Psoas muscle (tissue), 8 donors: Measurements from ENCODE around the gene AKAP8L. TPM values are rescaled to one million over a fixed set of nuclear protein-coding genes. Genes with fewer than 3 reads are reported as not detected.

ENCODE experiments used
- ATAC-seq, 4 donors: fragments of 200-7000 bp; cut with Tn5 transposase; one replicate each; pipeline ENCODE4 v1.9.1; 2020; ENCODE audit warnings: moderate library complexity in 3 of 4, mild to moderate bottlenecking in 2 of 4
- DNase-seq, 2 donors: peaks; one replicate each; pipeline ENCODE4 v3.0.0-alpha.2; 2020
- H3K27ac ChIP-seq: fragments of 200-600 bp; one replicate; pipeline ENCODE4 v1.8.0; 2022
- H3K27me3 ChIP-seq, 3 donors: fragments of 200-600 bp in 1 of 3; one replicate each; pipeline versions ENCODE4 v1.6.1 to v1.8.0; 2013 to 2022; ENCODE audit warnings: low read length in 2 of 3, mild to moderate bottlenecking in 2 of 3, moderate library complexity in 1 of 3; ENCODE audit not compliant: insufficient read depth in 3 of 3
- H3K36me3 ChIP-seq, 2 donors: fragments of 200-600 bp in 1 of 2; one replicate each; pipeline versions ENCODE4 v1.6.1 to v1.8.0; 2013 to 2022; ENCODE audit warnings: low read depth in 1 of 2, mild to moderate bottlenecking in 1 of 2, moderate library complexity in 1 of 2; ENCODE audit not compliant: insufficient read depth in 1 of 2
- H3K4me1 ChIP-seq: fragments of 200-600 bp; one replicate; pipeline ENCODE4 v1.8.0; 2022
- H3K4me3 ChIP-seq: fragments of 200-600 bp; one replicate; pipeline ENCODE4 v1.8.0; 2022; ENCODE audit warnings: mild to moderate bottlenecking
- H3K9me3 ChIP-seq: fragments of 200-600 bp; one replicate; pipeline ENCODE4 v1.8.0; 2022
- CTCF ChIP-seq: fragments of 200-600 bp; IDR thresholded peaks from one replicate; pipeline ENCODE4 v1.8.0; 2022; ENCODE audit warnings: antibody characterized with exemption
- WGBS, 3 donors: extraction: QIAGEN DNeasy Blood & Tissue Kit; methylation state at CpG; one replicate each; pipeline versions ENCODE4 v1.1.6 to v1.1.7; 2013; 5-methylcytosine and 5-hydroxymethylcytosine counted together
- intact Hi-C, 2 donors: fragments of 100-400 bp; cut with DNase I; formaldehyde crosslinking; loops; one replicate each; pipeline versions ENCODE4 v1.11.0 to v1.14.2; 2022
- polyA plus RNA-seq, 3 donors: library from polyadenylated mRNA; stranded (reverse); fragments of 200-250 nt; gene quantifications; one replicate each; pipeline ENCODE4 v1.2.3, GENCODE V29; 2013
- total RNA-seq, 4 donors: library from RNA; stranded (reverse); fragmentation: NEBNext Ultra II Directional in 2 of 4; extraction: Animal tissue kit (Norgen Biotek cat#: 25700) in 2 of 4; gene quantifications; one replicate each; pipeline versions ENCODE4 v1.2.1 to v1.2.4, GENCODE V29; 2021 to 2023
- donor health status: healthy with polysubstance abuse.
- donor health status: DM: no; HTN: no; CAD: no; lungs with moderate emphysema.
- donor health status: Bipolar disorder and iron deficiency.
- donor health status: healthy.
- donor health status: DM: yes; HTN: yes; CAD: no.
- donor health status: DM: no; HTN: no; CAD: no.
- donor health status: DM: no; HTN: no; CAD: no.
- donor health status: DM: yes; HTN: yes; CAD: no.

The AKAP8L gene
- total and polyA plus RNA-seq, 7 donors = 34.6 to 72.9 (median 51.1) TPM

GRCh38 chr19:15369594-15369891 is 49.2 kb downstream of the AKAP8L start:
- no peak for TF ChIP-seq CTCF
- H3K9me3 ChIP-seq = no peaks in the 10 kb centered on the region
- intact Hi-C loops = no loop called here
- H3K4me1 ChIP-seq = peaks cover 13% of the 10 kb centered on the region
- DNase-seq (peak in 1 of 2 donors; percentile 39), ATAC-seq (no peak)
- no peaks in the 10 kb centered on the region for H3K27me3 ChIP-seq
- H3K36me3 ChIP-seq = peaks cover 24 to 92% of the 10 kb centered on the region in 2 donors
- H3K27ac ChIP-seq = no peak overlapping the region
- 88 to 92% (median 91%) methylated on average over 9 of the region's 9 CpGs for WGBS, 3 donors
- no peak overlapping the region for H3K4me3 ChIP-seq

GRCh38 chr19:15368798-15369593 is 49.8 kb downstream of the AKAP8L start:
- WGBS, 3 donors = 88 to 92% (median 90%) methylated on average over 35 of the region's 35 CpGs
- DNase-seq = peak in 1 of 2 donors; percentile 46
- Histone ChIP-seq H3K9me3 (no peaks in the 10 kb centered on the region), H3K27ac (no peak overlapping the region), H3K4me3 (no peak overlapping the region), H3K4me1 (peaks cover 8% of the 10 kb centered on the region), H3K27me3 (no peaks in the 10 kb centered on the region), H3K36me3 (peaks cover 24 to 96% of the 10 kb centered on the region in 2 donors)
- ATAC-seq = no peak
- intact Hi-C loops = no loop called here
- TF ChIP-seq CTCF = no peak

- 94 to 95% (median 95%) methylated on average over 21 to 24 of the region's 24 CpGs for WGBS, 3 donors
- intact Hi-C loops = no loop called here
- peaks cover 24 to 90% of the 10 kb centered on the region in 2 donors for H3K36me3 ChIP-seq
- ATAC-seq = no peak
- H3K27me3 ChIP-seq = no peaks in the 10 kb centered on the region
- no peak overlapping the region for H3K4me3 ChIP-seq
- DNase-seq = peak in 1 of 2 donors; percentile 28
- H3K9me3 ChIP-seq = no peaks in the 10 kb centered on the region
- TF ChIP-seq CTCF = no peak
- H3K4me1 ChIP-seq = no peaks in the 10 kb centered on the region
- no peak overlapping the region for H3K27ac ChIP-seq
Measured at GRCh38 chr19:15368051-15368632, 50.6 kb downstream of the AKAP8L start.

- 94 to 96% (median 95%) methylated on average over 3 of the region's 3 CpGs for WGBS, 3 donors
- H3K36me3 ChIP-seq = peaks cover 24 to 83% of the 10 kb centered on the region in 2 donors
- H3K4me1 ChIP-seq = no peaks in the 10 kb centered on the region
- no peak overlapping the region for H3K4me3 ChIP-seq
- no peaks in the 10 kb centered on the region for H3K9me3 ChIP-seq
- ATAC-seq (peak in 1 of 4 donors; percentile 26), DNase-seq (peak in 1 of 2 donors; percentile 5)
- H3K27ac ChIP-seq = no peak overlapping the region
- intact Hi-C loops = no loop called here
- no peaks in the 10 kb centered on the region for H3K27me3 ChIP-seq
- TF ChIP-seq CTCF = no peak
Measured at GRCh38 chr19:15367439-15367838, 51.3 kb downstream of the AKAP8L start.
